AG04449 (cell line): Measurements from ENCODE around the gene NCAM2.

Experiments used
- CTCF ChIA-PET: fragments of 350-600 bp; formaldehyde crosslinking; extraction: SDS; loops from one replicate; lab custom pipeline; 2021; ENCODE audit warnings: antibody characterized with exemption; lab: Yijun Ruan, JAX
- POLR2A ChIA-PET: fragments of 400-600, 350-600 bp; formaldehyde crosslinking; extraction: SDS; loops from one replicate; lab custom pipeline; 2020; ENCODE audit warnings: antibody characterized with exemption, inconsistent platforms; lab: Yijun Ruan, JAX
- DNase-seq: peaks from one replicate; pipeline ENCODE4 v3.0.0-alpha.2; 2010; ENCODE audit warnings: low read depth, low spot score
- H3K4me3 ChIP-seq: 2 replicates; pipeline ENCODE4 v1.5.1; 2011; ENCODE audit warnings: low read depth, mild to moderate bottlenecking, control low read depth, low read length
- CTCF ChIP-seq: IDR thresholded peaks from one replicate; pipeline ENCODE4 v1.5.1; 2011; ENCODE audit warnings: mild to moderate bottlenecking, moderate library complexity, low read length, control low read depth, inconsistent platforms; ENCODE audit not compliant: insufficient read depth; ENCODE audit errors: missing control alignments

Gene NCAM2

GRCh38 chr21:20994790-20995189 is 3.4 kb upstream of the NCAM2 start:
- ChIA-PET CTCF (interaction anchor here (0.7 kb wide), 1 partner anchor 11 kb away, joined by 3 read pairs; no protein-coding TSS in a partner anchor), POLR2A (no interaction called here)
- no peak for DNase-seq
- no peak overlapping the region for H3K4me3 ChIP-seq
- TF ChIP-seq CTCF, result no peak

DNA sequence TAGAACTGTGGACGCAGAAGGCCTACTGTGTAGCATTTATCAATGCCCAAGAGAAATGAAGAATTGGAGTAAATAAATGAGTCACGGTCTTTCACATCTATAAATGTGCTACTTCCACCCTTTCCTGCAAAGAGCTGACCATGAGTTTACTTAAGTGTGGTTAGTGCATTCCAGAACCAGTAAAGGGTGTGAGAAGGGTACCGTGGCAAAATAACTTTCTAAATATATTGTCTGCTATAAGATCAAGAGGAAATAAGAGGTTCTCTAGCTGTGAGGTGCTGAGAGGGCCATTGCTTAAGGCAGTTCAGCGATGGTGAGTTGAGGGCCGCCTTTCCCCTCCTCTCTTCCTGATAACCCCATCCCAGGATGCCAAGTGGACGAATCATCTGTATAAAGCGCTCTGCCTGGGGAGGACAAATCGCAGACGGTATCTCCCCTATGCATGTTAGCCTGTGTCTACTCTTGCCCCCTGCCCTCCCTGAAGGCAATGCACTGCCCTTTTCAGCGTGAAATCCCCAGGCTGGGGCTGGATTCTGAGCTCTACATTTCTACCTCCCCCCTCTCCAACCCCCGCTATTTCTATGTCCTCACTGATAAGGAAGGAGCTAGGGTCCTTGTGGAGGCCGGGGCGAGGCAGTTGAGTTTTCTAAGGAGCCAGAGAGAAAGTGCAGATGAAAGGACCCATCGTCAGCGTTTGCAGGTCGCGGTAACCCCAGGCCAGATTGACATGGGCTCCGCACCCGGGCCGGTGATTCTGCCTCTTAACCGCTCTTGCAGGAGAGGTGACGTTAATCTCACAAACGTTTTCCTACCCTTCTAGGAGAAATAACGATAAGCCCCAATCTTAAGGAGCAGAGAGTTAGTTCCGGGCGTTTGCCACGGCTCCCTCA is 1.5 kb upstream of the NCAM2 start:
- CTCF ChIA-PET, result interaction anchor here (1.7 kb wide), 1 partner anchor 236 kb away, joined by 3 read pairs; no protein-coding TSS in a partner anchor

GRCh38 chr21:20997311-20997635 is 936 bp upstream of the NCAM2 start:
- POLR2A ChIA-PET, result no interaction called here
- peak overlapping the region; percentile 66 for H3K4me3 ChIP-seq

More for the DNA sequence above, 1.5 kb upstream of the NCAM2 start:
- DNase-seq, result no peak
- POLR2A ChIA-PET, result no interaction called here
- TF ChIP-seq CTCF, result no peak
- no peak overlapping the region for H3K4me3 ChIP-seq

DNA sequence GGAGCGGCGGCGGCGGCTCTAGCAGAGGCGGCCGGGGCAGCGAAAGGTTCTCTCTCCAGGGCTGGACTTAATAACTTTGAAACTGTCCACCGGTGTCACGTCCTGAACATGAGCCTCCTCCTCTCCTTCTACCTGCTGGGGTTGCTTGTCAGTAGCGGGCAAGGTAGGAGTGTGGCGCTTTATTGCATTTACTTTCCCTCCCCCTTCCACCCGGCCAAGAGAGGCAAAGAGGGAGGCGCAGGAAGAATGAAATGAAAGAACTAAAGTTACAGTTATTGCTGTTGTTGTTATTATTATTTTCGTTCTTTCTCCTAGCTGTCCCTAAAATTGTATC is 214 bp downstream of the NCAM2 start:
- no peak for TF ChIP-seq CTCF
- peak overlapping the region; percentile 66 for H3K4me3 ChIP-seq
- POLR2A ChIA-PET, result interaction anchor here (0.7 kb wide), 1 partner anchor 106 kb away, joined by 3 read pairs; no protein-coding TSS in a partner anchor
- CTCF ChIA-PET, result interaction anchor here (0.6 to 4.2 kb wide), 7 partner anchors 15 to 1794 kb away, joined by 3 to 44 read pairs (median 4); no protein-coding TSS in a partner anchor
- DNase-seq, result no peak

More at GRCh38 chr21:20997311-20997635, 936 bp upstream of the NCAM2 start:
- CTCF ChIA-PET, result interaction anchor here (1.3 to 4.2 kb wide), 3 partner anchors 102 to 246 kb away, joined by 3 to 44 read pairs (median 3); no protein-coding TSS in a partner anchor
- TF ChIP-seq CTCF, result no peak
- no peak for DNase-seq

DNA sequence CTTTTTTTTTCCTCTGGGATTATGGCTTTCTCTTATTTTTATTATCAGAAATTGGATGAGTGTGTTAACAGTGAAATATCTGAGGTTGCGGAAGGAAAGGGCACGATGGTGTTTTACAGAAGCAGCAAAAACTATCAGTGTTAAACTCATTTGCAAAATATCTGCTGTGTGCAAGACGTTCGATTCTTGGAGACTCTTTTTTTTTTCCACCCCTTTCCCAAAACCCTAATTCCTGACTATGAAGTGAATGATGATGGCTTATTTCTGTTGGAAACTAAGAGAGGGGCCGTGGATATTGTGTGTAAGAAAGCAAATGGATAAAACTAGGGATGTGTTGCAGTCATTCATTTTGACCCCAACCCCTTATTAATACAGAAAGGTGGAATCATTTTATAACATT is 677 bp downstream of the NCAM2 start:
- CTCF ChIA-PET, result interaction anchor here (0.8 to 4.2 kb wide), 9 partner anchors 28 to 1793 kb away, joined by 3 to 44 read pairs (median 5); no protein-coding TSS in a partner anchor
- POLR2A ChIA-PET, result interaction anchor here (0.6 kb wide), 1 partner anchor 234 kb away, joined by 3 read pairs; no protein-coding TSS in a partner anchor
- H3K4me3 ChIP-seq, result peak overlapping the region; percentile 66
- no peak for DNase-seq
- TF ChIP-seq CTCF, result no peak

DNA sequence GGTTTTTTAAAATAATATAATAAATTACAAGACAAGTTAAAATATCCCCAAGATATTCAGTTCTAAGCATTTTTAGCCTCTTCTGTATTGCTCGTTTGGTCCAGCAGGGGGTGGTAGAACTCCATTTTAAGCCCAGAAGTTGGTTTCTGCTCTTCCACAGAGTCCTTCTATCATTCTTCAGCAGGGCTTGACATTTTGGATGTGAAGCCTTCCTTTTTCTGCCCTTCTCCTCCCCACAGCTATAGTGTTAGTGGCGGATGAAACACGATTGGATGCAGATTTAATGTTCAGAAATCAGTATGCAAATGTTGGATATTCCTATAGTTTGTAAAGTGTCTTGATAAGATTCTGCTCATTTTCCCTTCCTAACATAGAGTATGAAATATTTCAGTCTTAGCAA is 1.4 kb downstream of the NCAM2 start:
- no peak for DNase-seq
- peak overlapping the region; percentile 1; the same call in 1 of the 2 replicates for H3K4me3 ChIP-seq
- POLR2A ChIA-PET, result interaction anchor here (0.6 kb wide), 1 partner anchor 234 kb away, joined by 3 read pairs; no protein-coding TSS in a partner anchor
- CTCF ChIA-PET, result interaction anchor here (0.7 to 4.2 kb wide), 23 partner anchors 11 to 1792 kb away, joined by 3 to 44 read pairs (median 5); no protein-coding TSS in a partner anchor
- peak; percentile 74 for TF ChIP-seq CTCF
